A549 (cell line): ENCODE data around the gene GTPBP3. TPM values are rescaled to one million over a fixed set of nuclear protein-coding genes. Genes with fewer than 3 reads are reported as not detected.

ENCODE experiments used
- ATAC-seq, 2 experiments: fragments of 200-7000 bp in 1 of 2; fragments of >200 bp in 1 of 2; cut with Nextera tagmentation in 1 of 2; cut with Tn5 transposase in 1 of 2; 3 replicates each; pipeline versions ENCODE4 v1.8.0 to v1.9.1; 2018 to 2020; ENCODE audit warnings: mild to moderate bottlenecking in 1 of 2, moderate library complexity in 1 of 2
- CTCF ChIA-PET: fragments of 300-600 bp; sonication (Branson Sonifier 250); formaldehyde crosslinking; extraction: SDS; loops from one replicate; lab custom pipeline; 2021; ENCODE audit warnings: antibody characterized with exemption, inconsistent platforms; lab: Yijun Ruan, JAX
- POLR2A ChIA-PET: fragments of 350-600 bp; formaldehyde crosslinking; extraction: SDS; loops from one replicate; lab custom pipeline; 2021; ENCODE audit warnings: antibody characterized with exemption, inconsistent platforms; lab: Yijun Ruan, JAX
- DNase-seq, 2 experiments: peaks; one replicate each; pipeline versions ENCODE4 v3.0.0 to v3.0.0-alpha.2; 2011 to 2016; ENCODE audit warnings: low read depth in 1 of 2, low spot score in 1 of 2
- FAIRE-seq: peaks from 2 replicates; lab custom pipeline; 2011; peaks lifted over from hg19 to GRCh38; lab: Jason Lieb, UNC
- H3K27ac ChIP-seq, 2 experiments: fragments of >200 bp; sonication (Bioruptor Twin); formaldehyde crosslinking; 3 replicates each; pipeline ENCODE4 v1.5.1; 2016 to 2017
- H3K4me1 ChIP-seq: fragments of >200 bp; sonication (Bioruptor Twin); formaldehyde crosslinking; 3 replicates; pipeline ENCODE4 v1.6.1; 2016
- H3K4me2 ChIP-seq: fragments of >200 bp; sonication (Bioruptor Twin); formaldehyde crosslinking; 3 replicates; pipeline ENCODE4 v1.6.1; 2016
- H3K4me3 ChIP-seq: fragments of >200 bp; sonication (Bioruptor Twin); formaldehyde crosslinking; 3 replicates; pipeline ENCODE4 v1.5.1; 2016
- H3K9me3 ChIP-seq: fragments of >200 bp; sonication (Bioruptor Twin); formaldehyde crosslinking; 3 replicates; pipeline ENCODE4 v1.6.1; 2016
- CBX8 ChIP-seq: fragments of 200-600 bp; sonication (generic); IDR thresholded peaks from 2 replicates; pipeline ENCODE4 v1.6.1; 2016
- CEBPB ChIP-seq, 2 experiments: fragments of >200 bp in 1 of 2; sonication (Bioruptor Twin) in 1 of 2; formaldehyde crosslinking in 1 of 2; IDR thresholded peaks; 2 replicates each; pipeline ENCODE4 v1.6.1; 2012 to 2016
- FOXS1 ChIP-seq: fragments of 250-450 bp; sonication (Bioruptor Pico); IDR thresholded peaks from 2 replicates; pipeline ENCODE4 v1.5.0; 2020; ENCODE audit warnings: mild to moderate bottlenecking, moderate library complexity
- GATA3 ChIP-seq: IDR thresholded peaks from 2 replicates; pipeline ENCODE4 v1.6.1; 2012; ENCODE audit warnings: borderline replicate concordance
- HOXB5 ChIP-seq: fragments of 250-450 bp; sonication (Bioruptor Pico); IDR thresholded peaks from 2 replicates; pipeline ENCODE4 v1.5.0; 2020; ENCODE audit warnings: mild to moderate bottlenecking, moderate library complexity
- JUN ChIP-seq, 2 experiments: fragments of >200 bp; sonication (Bioruptor Twin); formaldehyde crosslinking; IDR thresholded peaks; 2 replicates in 1 of 2; 3 replicates in 1 of 2; pipeline ENCODE4 v1.6.1; 2016 to 2017
- KDM1A ChIP-seq: fragments of 200-600 bp; sonication (generic); IDR thresholded peaks from 2 replicates; pipeline ENCODE4 v1.6.1; 2016; ENCODE audit warnings: low read depth, mild to moderate bottlenecking
- MAFK ChIP-seq: fragments of 450-650 bp; IDR thresholded peaks from 2 replicates; pipeline ENCODE4 v1.6.1; 2014; ENCODE audit not compliant: partially characterized antibody
- MAZ ChIP-seq: fragments of 150-350 bp; IDR thresholded peaks from 2 replicates; pipeline ENCODE4 v1.6.1; 2014; ENCODE audit warnings: antibody characterized with exemption, low read depth, low read length, borderline replicate concordance
- MYC ChIP-seq: IDR thresholded peaks from 2 replicates; pipeline ENCODE4 v1.6.1; 2012; ENCODE audit warnings: mild to moderate bottlenecking, inconsistent platforms, low read length, improper control_type of control experiment, borderline replicate concordance
- NPAS2 ChIP-seq: fragments of 250-450 bp; sonication (Bioruptor Pico); IDR thresholded peaks from 2 replicates; pipeline ENCODE4 v1.8.0; 2022; ENCODE audit warnings: mild to moderate bottlenecking, moderate library complexity, borderline replicate concordance
- PHF8 ChIP-seq: fragments of 200-600 bp; sonication (generic); IDR thresholded peaks from 2 replicates; pipeline ENCODE4 v1.6.1; 2016; ENCODE audit warnings: low read depth, mild to moderate bottlenecking, antibody characterized with exemption, moderate library complexity, borderline replicate concordance
- POLR2A ChIP-seq: IDR thresholded peaks from 2 replicates; pipeline ENCODE4 v1.6.1; 2012; ENCODE audit warnings: mild to moderate bottlenecking, low read length
- POLR2AphosphoS2 ChIP-seq: conservative IDR thresholded peaks from 2 replicates; pipeline ENCODE4 v1.6.1; 2012; ENCODE audit warnings: low read length, improper control_type of control experiment, inconsistent platforms
- RAD21 ChIP-seq, 2 experiments: fragments of >200 bp in 1 of 2; sonication (Bioruptor Twin) in 1 of 2; formaldehyde crosslinking in 1 of 2; IDR thresholded peaks in 1 of 2; conservative IDR thresholded peaks in 1 of 2; 2 replicates in 1 of 2; 3 replicates in 1 of 2; pipeline ENCODE4 v1.6.1; 2012 to 2018; ENCODE audit warnings: inconsistent platforms in 1 of 2
- RARB ChIP-seq: fragments of 250-450 bp; sonication (Bioruptor Pico); IDR thresholded peaks from 2 replicates; pipeline ENCODE4 v1.8.0; 2021; ENCODE audit warnings: mild to moderate bottlenecking, moderate library complexity
- SMC3 ChIP-seq: fragments of >200 bp; sonication (Bioruptor Twin); formaldehyde crosslinking; IDR thresholded peaks from 3 replicates; pipeline ENCODE4 v1.6.1; 2018; ENCODE audit warnings: inconsistent platforms
- ZNF302 ChIP-seq: fragments of 250-450 bp; sonication (Bioruptor Pico); IDR thresholded peaks from 2 replicates; pipeline ENCODE4 v1.9.0; 2021; ENCODE audit warnings: inconsistent platforms, mild to moderate bottlenecking, moderate library complexity
- ZSCAN20 ChIP-seq: fragments of 250-450 bp; sonication (Bioruptor Pico); IDR thresholded peaks from 2 replicates; pipeline ENCODE4 v1.8.0; 2022; ENCODE audit warnings: mild to moderate bottlenecking, moderate library complexity
- WGBS: methylation state at CpG from one replicate; pipeline ENCODE4 v1.1.6; 2017; ENCODE audit errors: missing lambda C conversion rate; 5-methylcytosine and 5-hydroxymethylcytosine counted together
- polyA plus RNA-seq, 4 experiments: library from polyadenylated mRNA; depleted of rRNA in 3 of 4; stranded (reverse); fragments of >200 nt; fragmentation: RNase III in 1 of 4; extraction: RNeasy Plus Mini Kit Qiagen cat#74134 plus additional on column Dnase treatment in 1 of 4; gene quantifications; 2 replicates in 3 of 4; 3 replicates in 1 of 4; pipeline ENCODE4 v1.2.3, GENCODE V29; 2011 to 2017
- TF ChIP-seq, protein P1 (sequence below): IDR thresholded peaks from 2 replicates; pipeline ENCODE4 v1.6.1; 2012
- TF ChIP-seq, protein P2 (sequence below): fragments of 450-650 bp; IDR thresholded peaks from 2 replicates; pipeline ENCODE4 v1.6.1; 2014; ENCODE audit warnings: antibody characterized with exemption
- TF ChIP-seq, protein P3 (sequence below): fragments of >200 bp; sonication (Bioruptor Twin); formaldehyde crosslinking; IDR thresholded peaks from 3 replicates; pipeline ENCODE4 v1.6.1; 2016
- TF ChIP-seq, protein P4 (sequence below): fragments of 250-450 bp; sonication (Bioruptor Pico); IDR thresholded peaks from 2 replicates; pipeline ENCODE4 v1.5.0; 2020; ENCODE audit warnings: low read depth, mild to moderate bottlenecking, moderate library complexity
- TF ChIP-seq, protein P5 (sequence below): fragments of 250-450 bp; sonication (Bioruptor Pico); IDR thresholded peaks from 2 replicates; pipeline ENCODE4 v1.5.0; 2021; ENCODE audit warnings: mild to moderate bottlenecking, moderate library complexity, borderline replicate concordance
- TF ChIP-seq, protein P6 (sequence below): fragments of >200 bp; sonication (Bioruptor Twin); formaldehyde crosslinking; IDR thresholded peaks from 3 replicates; pipeline ENCODE4 v1.5.1; 2016
- TF ChIP-seq, protein P7 (sequence below): IDR thresholded peaks from 2 replicates; pipeline ENCODE4 v1.6.1; 2012
- TF ChIP-seq, protein P8 (sequence below): fragments of 200-600 bp; sonication (generic); IDR thresholded peaks from 2 replicates; pipeline ENCODE4 v1.6.1; 2016; ENCODE audit warnings: antibody characterized with exemption, mild to moderate bottlenecking, moderate library complexity

Gene GTPBP3
- polyA plus RNA-seq, 2 of the 4 experiments (the other 2 are of a cell fraction), result 10.6 to 19.3 TPM

DNA sequence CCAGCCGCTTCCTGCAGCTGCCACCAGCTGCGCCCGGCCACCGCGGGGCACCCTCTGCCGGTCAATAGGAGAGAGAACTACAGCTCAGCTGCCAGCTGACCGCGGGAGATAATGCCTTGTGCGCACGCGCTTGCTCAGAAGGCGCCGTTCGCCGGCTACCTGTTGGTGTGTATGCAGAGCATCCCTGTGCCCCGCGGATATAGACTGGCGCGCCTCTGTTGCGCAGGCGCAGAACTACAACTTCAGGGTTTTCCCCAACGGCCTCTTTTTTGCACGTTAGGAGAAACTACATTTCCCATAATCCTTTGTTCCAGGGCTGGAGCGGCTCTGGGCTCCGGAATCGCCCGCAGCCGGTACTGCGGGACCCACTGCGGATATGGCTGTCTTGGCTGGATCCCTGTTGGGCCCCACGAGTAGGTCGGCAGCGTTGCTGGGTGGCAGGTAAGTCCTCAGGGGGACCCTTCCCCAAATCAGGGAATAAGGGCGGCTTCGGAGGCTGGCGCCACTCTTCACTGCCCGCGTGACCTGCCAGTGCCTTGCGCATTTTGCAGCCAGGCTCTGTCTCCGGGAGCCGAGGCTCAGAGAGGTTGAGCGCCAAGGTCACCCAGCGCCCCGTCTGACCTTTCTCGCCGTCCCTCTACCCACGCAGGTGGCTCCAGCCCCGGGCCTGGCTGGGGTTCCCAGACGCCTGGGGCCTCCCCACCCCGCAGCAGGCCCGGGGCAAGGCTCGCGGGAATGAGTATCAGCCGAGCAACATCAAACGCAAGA, 31.7 kb upstream of the GTPBP3 start, which contains the start of gene MRPL34:
Gene MRPL34, plus strand, starts transcription at position 356 of the 768 bp plus-strand sequence. Its CDS starts 21 bp downstream, at position 377.
- ChIA-PET POLR2A (interaction anchor here (0.6 to 1.9 kb wide), 6 partner anchors 13 to 647 kb away, joined by 3 to 15 read pairs (median 4); partner anchors contain the start of gene ANO8), CTCF (interaction anchor here (0.6 to 8.7 kb wide), 11 partner anchors 12 to 1889 kb away, joined by 3 to 98 read pairs (median 3); no protein-coding TSS in a partner anchor)
- FAIRE-seq (no peak), ATAC-seq (peak; percentile 62 to 80), DNase-seq (peak; percentile 71 to 99)
- Histone ChIP-seq H3K4me1 (peaks cover 32% of the 10 kb centered on the region), H3K9me3 (no peaks in the 10 kb centered on the region), H3K4me3 (peak within 1 kb of the TSS; percentile 50), H3K27ac (peak within 1 kb of the TSS; percentile 80 to 99), H3K4me2 (peak within 1 kb of the TSS; percentile 93)
- 2% methylated on average over 11 of the region's 55 CpGs for WGBS
- TF ChIP-seq, protein P1, sequence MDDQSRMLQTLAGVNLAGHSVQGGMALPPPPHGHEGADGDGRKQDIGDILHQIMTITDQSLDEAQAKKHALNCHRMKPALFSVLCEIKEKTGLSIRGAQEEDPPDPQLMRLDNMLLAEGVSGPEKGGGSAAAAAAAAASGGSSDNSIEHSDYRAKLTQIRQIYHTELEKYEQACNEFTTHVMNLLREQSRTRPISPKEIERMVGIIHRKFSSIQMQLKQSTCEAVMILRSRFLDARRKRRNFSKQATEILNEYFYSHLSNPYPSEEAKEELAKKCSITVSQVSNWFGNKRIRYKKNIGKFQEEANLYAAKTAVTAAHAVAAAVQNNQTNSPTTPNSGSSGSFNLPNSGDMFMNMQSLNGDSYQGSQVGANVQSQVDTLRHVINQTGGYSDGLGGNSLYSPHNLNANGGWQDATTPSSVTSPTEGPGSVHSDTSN, result peak; percentile 91; the same call in 1 of the 2 replicates
- TF ChIP-seq, protein P2, sequence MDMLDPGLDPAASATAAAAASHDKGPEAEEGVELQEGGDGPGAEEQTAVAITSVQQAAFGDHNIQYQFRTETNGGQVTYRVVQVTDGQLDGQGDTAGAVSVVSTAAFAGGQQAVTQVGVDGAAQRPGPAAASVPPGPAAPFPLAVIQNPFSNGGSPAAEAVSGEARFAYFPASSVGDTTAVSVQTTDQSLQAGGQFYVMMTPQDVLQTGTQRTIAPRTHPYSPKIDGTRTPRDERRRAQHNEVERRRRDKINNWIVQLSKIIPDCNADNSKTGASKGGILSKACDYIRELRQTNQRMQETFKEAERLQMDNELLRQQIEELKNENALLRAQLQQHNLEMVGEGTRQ, result 0 out of 2 replicates have a peak, but pooled peaks have one; percentile 15
- no peak for TF ChIP-seq PHF8
- TF ChIP-seq POLR2AphosphoS2, result no peak
- peak; percentile 50 for TF ChIP-seq POLR2A
- peak in 1 of 2 experiments; percentile 81; a peak in 3 of 5 replicates for TF ChIP-seq JUN (IDR thresholded peaks at IDR 0.05)
- TF ChIP-seq, protein P3, sequence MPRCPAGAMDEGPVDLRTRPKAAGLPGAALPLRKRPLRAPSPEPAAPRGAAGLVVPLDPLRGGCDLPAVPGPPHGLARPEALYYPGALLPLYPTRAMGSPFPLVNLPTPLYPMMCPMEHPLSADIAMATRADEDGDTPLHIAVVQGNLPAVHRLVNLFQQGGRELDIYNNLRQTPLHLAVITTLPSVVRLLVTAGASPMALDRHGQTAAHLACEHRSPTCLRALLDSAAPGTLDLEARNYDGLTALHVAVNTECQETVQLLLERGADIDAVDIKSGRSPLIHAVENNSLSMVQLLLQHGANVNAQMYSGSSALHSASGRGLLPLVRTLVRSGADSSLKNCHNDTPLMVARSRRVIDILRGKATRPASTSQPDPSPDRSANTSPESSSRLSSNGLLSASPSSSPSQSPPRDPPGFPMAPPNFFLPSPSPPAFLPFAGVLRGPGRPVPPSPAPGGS, result no peak; the same call in 2 of the 3 replicates
- peak; percentile 55 to 64 for TF ChIP-seq RAD21 (conservative IDR thresholded peaks at IDR 0.05 in 1 of 2, IDR thresholded peaks at IDR 0.05 in 1 of 2)
- TF ChIP-seq, protein P4, sequence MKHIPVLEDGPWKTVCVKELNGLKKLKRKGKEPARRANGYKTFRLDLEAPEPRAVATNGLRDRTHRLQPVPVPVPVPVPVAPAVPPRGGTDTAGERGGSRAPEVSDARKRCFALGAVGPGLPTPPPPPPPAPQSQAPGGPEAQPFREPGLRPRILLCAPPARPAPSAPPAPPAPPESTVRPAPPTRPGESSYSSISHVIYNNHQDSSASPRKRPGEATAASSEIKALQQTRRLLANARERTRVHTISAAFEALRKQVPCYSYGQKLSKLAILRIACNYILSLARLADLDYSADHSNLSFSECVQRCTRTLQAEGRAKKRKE (CRISPR knock-in tag), result no peak
- TF ChIP-seq MAFK, result peak; percentile 44
- no peak for TF ChIP-seq FOXS1 (CRISPR knock-in tag)
- TF ChIP-seq, protein P5, sequence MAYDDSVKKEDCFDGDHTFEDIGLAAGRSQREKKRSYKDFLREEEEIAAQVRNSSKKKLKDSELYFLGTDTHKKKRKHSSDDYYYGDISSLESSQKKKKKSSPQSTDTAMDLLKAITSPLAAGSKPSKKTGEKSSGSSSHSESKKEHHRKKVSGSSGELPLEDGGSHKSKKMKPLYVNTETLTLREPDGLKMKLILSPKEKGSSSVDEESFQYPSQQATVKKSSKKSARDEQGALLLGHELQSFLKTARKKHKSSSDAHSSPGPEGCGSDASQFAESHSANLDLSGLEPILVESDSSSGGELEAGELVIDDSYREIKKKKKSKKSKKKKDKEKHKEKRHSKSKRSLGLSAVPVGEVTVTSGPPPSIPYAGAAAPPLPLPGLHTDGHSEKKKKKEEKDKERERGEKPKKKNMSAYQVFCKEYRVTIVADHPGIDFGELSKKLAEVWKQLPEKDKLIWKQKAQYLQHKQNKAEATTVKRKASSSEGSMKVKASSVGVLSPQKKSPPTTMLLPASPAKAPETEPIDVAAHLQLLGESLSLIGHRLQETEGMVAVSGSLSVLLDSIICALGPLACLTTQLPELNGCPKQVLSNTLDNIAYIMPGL, result no peak
- no peak for TF ChIP-seq ZSCAN20 (CRISPR knock-in tag)
- TF ChIP-seq KDM1A, result peak; percentile 47; the same call in 1 of the 2 replicates
- peak; percentile 75 for TF ChIP-seq SMC3
- TF ChIP-seq, protein P6, sequence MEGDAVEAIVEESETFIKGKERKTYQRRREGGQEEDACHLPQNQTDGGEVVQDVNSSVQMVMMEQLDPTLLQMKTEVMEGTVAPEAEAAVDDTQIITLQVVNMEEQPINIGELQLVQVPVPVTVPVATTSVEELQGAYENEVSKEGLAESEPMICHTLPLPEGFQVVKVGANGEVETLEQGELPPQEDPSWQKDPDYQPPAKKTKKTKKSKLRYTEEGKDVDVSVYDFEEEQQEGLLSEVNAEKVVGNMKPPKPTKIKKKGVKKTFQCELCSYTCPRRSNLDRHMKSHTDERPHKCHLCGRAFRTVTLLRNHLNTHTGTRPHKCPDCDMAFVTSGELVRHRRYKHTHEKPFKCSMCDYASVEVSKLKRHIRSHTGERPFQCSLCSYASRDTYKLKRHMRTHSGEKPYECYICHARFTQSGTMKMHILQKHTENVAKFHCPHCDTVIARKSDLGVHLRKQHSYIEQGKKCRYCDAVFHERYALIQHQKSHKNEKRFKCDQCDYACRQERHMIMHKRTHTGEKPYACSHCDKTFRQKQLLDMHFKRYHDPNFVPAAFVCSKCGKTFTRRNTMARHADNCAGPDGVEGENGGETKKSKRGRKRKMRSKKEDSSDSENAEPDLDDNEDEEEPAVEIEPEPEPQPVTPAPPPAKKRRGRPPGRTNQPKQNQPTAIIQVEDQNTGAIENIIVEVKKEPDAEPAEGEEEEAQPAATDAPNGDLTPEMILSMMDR, result peak; percentile 68
- TF ChIP-seq ZNF302, result no peak
- no peak for TF ChIP-seq CBX8
- TF ChIP-seq MYC, result no peak; the same call in 1 of the 2 replicates
- no peak; the same call in 1 of the 2 replicates for TF ChIP-seq GATA3
- TF ChIP-seq NPAS2 (CRISPR knock-in tag), result no peak
- TF ChIP-seq MAZ, result no peak
- no peak for TF ChIP-seq CEBPB (IDR thresholded peaks at IDR 0.05)
- TF ChIP-seq HOXB5 (CRISPR knock-in tag), result no peak
- TF ChIP-seq RARB (CRISPR knock-in tag), result no peak
- TF ChIP-seq, protein P7, sequence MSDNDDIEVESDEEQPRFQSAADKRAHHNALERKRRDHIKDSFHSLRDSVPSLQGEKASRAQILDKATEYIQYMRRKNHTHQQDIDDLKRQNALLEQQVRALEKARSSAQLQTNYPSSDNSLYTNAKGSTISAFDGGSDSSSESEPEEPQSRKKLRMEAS, result peak; percentile 77
- TF ChIP-seq, protein P8, sequence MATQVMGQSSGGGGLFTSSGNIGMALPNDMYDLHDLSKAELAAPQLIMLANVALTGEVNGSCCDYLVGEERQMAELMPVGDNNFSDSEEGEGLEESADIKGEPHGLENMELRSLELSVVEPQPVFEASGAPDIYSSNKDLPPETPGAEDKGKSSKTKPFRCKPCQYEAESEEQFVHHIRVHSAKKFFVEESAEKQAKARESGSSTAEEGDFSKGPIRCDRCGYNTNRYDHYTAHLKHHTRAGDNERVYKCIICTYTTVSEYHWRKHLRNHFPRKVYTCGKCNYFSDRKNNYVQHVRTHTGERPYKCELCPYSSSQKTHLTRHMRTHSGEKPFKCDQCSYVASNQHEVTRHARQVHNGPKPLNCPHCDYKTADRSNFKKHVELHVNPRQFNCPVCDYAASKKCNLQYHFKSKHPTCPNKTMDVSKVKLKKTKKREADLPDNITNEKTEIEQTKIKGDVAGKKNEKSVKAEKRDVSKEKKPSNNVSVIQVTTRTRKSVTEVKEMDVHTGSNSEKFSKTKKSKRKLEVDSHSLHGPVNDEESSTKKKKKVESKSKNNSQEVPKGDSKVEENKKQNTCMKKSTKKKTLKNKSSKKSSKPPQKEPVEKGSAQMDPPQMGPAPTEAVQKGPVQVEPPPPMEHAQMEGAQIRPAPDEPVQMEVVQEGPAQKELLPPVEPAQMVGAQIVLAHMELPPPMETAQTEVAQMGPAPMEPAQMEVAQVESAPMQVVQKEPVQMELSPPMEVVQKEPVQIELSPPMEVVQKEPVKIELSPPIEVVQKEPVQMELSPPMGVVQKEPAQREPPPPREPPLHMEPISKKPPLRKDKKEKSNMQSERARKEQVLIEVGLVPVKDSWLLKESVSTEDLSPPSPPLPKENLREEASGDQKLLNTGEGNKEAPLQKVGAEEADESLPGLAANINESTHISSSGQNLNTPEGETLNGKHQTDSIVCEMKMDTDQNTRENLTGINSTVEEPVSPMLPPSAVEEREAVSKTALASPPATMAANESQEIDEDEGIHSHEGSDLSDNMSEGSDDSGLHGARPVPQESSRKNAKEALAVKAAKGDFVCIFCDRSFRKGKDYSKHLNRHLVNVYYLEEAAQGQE, result peak; percentile 39; the same call in 1 of the 2 replicates
